ENCODE results near the gene TCF19. TPM values are rescaled to one million over a fixed set of nuclear protein-coding genes. Genes with fewer than 3 reads are reported as not detected.

Gene TCF19
- total RNA-seq, 1 experiment from 2014 or later, result 26.0 TPM

- Histone ChIP-seq H3K36me3 (ENCODE audit: low read depth) (no peaks in the 10 kb centered on the region), H3K9me3 (ENCODE audit: insufficient read depth, low read depth) (no peaks in the 10 kb centered on the region), H3K9me2 (ENCODE audit: insufficient read depth) (no peaks in the 10 kb centered on the region), H3K4me2 (no peak overlapping the region), H3F3A (ENCODE audit: insufficient read depth, low read depth) (peaks cover 11% of the 10 kb centered on the region), H3K27me3 (ENCODE audit: insufficient read depth, low read depth) (no peaks in the 10 kb centered on the region), H2AFZ (no peak overlapping the region), H3K4me3 (no peak overlapping the region), H3K79me2 (ENCODE audit: low read depth) (peaks cover 13% of the 10 kb centered on the region), H3K27ac (no peak overlapping the region), H3K4me1 (replicated peaks; ENCODE audit: insufficient read depth) (peaks cover 39% of the 10 kb centered on the region), H4K20me1 (ENCODE audit: insufficient read depth) (no peaks in the 10 kb centered on the region)
- POLR2A ChIA-PET (ENCODE audit: unreplicated experiment), result no interaction called here
- CTCF ChIA-PET, result interaction anchor here (1.3 to 3.3 kb wide), 2 partner anchors 15 to 38 kb away, joined by 3 to 20 read pairs; no protein-coding TSS in a partner anchor
- intact Hi-C loops (cut with micrococcal nuclease; ENCODE audit: unreplicated experiment), result no loop called here
- no TSS peak for BruUV-seq (replicated peaks)
- DNase-seq, result no peak
- TF ChIP-seq EZH2 (IDR thresholded peaks at IDR 0.05; ENCODE audit: low read depth) (no peak), CTCF (conservative IDR thresholded peaks at IDR 0.05) (no peak)
Observed at GRCh38 chr6:31116661-31117385, 41.6 kb upstream of the TCF19 start.

GRCh38 chr6:31118178-31118577 lies 40.2 kb upstream of the TCF19 start:
- Histone ChIP-seq H3K4me3 (no peak overlapping the region), H2AFZ (no peak overlapping the region), H3K36me3 (ENCODE audit: low read depth) (no peaks in the 10 kb centered on the region), H3F3A (ENCODE audit: insufficient read depth, low read depth) (peaks cover 11% of the 10 kb centered on the region), H3K27me3 (ENCODE audit: insufficient read depth, low read depth) (no peaks in the 10 kb centered on the region), H3K27ac (no peak overlapping the region), H3K9me2 (ENCODE audit: insufficient read depth) (no peaks in the 10 kb centered on the region), H3K79me2 (ENCODE audit: low read depth) (peaks cover 13% of the 10 kb centered on the region), H3K9me3 (ENCODE audit: insufficient read depth, low read depth) (no peaks in the 10 kb centered on the region), H4K20me1 (ENCODE audit: insufficient read depth) (no peaks in the 10 kb centered on the region), H3K4me2 (no peak overlapping the region), H3K4me1 (replicated peaks; ENCODE audit: insufficient read depth) (peaks cover 26% of the 10 kb centered on the region)
- CTCF ChIA-PET, result interaction anchor here (0.5 to 0.7 kb wide), 2 partner anchors 14 to 46 kb away, joined by 7 to 8 read pairs; no protein-coding TSS in a partner anchor
- POLR2A ChIA-PET (ENCODE audit: unreplicated experiment), result interaction anchor here (0.5 to 0.8 kb wide), 2 partner anchors 48 to 393 kb away, joined by 3 to 5 read pairs; no protein-coding TSS in a partner anchor
- no peak for DNase-seq
- intact Hi-C loops (cut with micrococcal nuclease; ENCODE audit: unreplicated experiment), result no loop called here
- TF ChIP-seq CTCF (conservative IDR thresholded peaks at IDR 0.05), result no peak
- no peak for TF ChIP-seq EZH2 (IDR thresholded peaks at IDR 0.05; ENCODE audit: low read depth)
- no TSS peak for BruUV-seq (replicated peaks)

GRCh38 chr6:31120151-31120915 lies 38.1 kb upstream of the TCF19 start, which contains the start of gene CDSN:
Gene CDSN, minus strand, starts transcription at chr6:31120446. Its CDS starts 27 bp downstream, at chr6:31120419.
- H3K4me3 ChIP-seq, result no peak within 1 kb of the TSS
- H2AFZ ChIP-seq, result no peak within 1 kb of the TSS
- H3F3A ChIP-seq (ENCODE audit: insufficient read depth, low read depth), result no peaks in the 10 kb centered on the region; the same call in 1 of the 2 replicates
- BruUV-seq (replicated peaks), result no TSS peak
- no peak for TF ChIP-seq CTCF (conservative IDR thresholded peaks at IDR 0.05)
- TF ChIP-seq EZH2 (IDR thresholded peaks at IDR 0.05; ENCODE audit: low read depth), result no peak
- no peak for DNase-seq
- no peaks in the 10 kb centered on the region for H3K36me3 ChIP-seq (ENCODE audit: low read depth)
- ChIA-PET POLR2A (ENCODE audit: unreplicated experiment) (no interaction called here), CTCF (no interaction called here)
- intact Hi-C loops (cut with micrococcal nuclease; ENCODE audit: unreplicated experiment), result no loop called here
- peaks cover 13% of the 10 kb centered on the region for H3K79me2 ChIP-seq (ENCODE audit: low read depth)
- H3K4me2 ChIP-seq, result no peak within 1 kb of the TSS
- H3K9me2 ChIP-seq (ENCODE audit: insufficient read depth), result no peaks in the 10 kb centered on the region
- no peaks in the 10 kb centered on the region for H3K9me3 ChIP-seq (ENCODE audit: insufficient read depth, low read depth)
- no peak within 1 kb of the TSS for H3K27ac ChIP-seq
- H4K20me1 ChIP-seq (ENCODE audit: insufficient read depth), result no peaks in the 10 kb centered on the region
- H3K27me3 ChIP-seq (ENCODE audit: insufficient read depth, low read depth), result no peaks in the 10 kb centered on the region
- H3K4me1 ChIP-seq (replicated peaks; ENCODE audit: insufficient read depth), result peaks cover 17% of the 10 kb centered on the region

Measured in PC-9 (cell line).